Measurements from ENCODE around the gene PPM1J. TPM values are rescaled to one million over a fixed set of nuclear protein-coding genes. Genes with fewer than 3 reads are reported as not detected.

The PPM1J gene
- total RNA-seq, 2 donors from 2014 or later, result 0.66 to 2.3 TPM

DNA sequence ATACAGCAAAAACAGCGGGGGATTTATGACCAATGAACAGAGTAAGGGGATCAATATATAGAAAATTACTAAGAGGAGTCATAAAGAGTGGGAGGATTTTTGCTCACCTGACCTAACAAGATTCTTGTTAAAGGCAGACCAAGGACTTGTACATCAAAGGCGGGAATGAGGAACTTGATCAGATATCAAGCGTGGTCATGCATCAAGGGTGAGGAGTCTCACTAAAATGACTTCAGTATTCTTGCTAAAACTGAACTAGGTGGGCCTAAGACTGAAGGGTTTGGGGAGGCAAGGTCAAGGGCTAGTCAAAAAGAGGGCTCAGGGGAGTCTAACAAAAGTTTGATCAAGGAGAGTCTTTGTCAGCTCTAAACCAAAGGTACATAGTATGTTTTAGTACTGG lies 38.6 kb downstream of the PPM1J start:
- H3K36me3 ChIP-seq (replicated peaks in 1 of 2; ENCODE audit: insufficient read depth in 1 of 2, low read depth in 2 of 2), result no peaks in the 10 kb centered on the region
- H3K4me1 ChIP-seq, result peaks cover 27% of the 10 kb centered on the region
- H3K4me3 ChIP-seq, result no peak overlapping the region
- intact Hi-C loops (cut with DNase I), result no loop called here
- WGBS, 2 donors, result 91 to 92% methylated on average over 3 of the region's 3 CpGs
- H3K9me3 ChIP-seq, result no peaks in the 10 kb centered on the region
- no peak overlapping the region for H3K27ac ChIP-seq
- ATAC-seq (no peak), DNase-seq (no peak)
- H3K27me3 ChIP-seq, result no peaks in the 10 kb centered on the region
- TF ChIP-seq POLR2A (IDR thresholded peaks at IDR 0.05) (no peak), CTCF (IDR thresholded peaks at IDR 0.05) (no peak)

DNA sequence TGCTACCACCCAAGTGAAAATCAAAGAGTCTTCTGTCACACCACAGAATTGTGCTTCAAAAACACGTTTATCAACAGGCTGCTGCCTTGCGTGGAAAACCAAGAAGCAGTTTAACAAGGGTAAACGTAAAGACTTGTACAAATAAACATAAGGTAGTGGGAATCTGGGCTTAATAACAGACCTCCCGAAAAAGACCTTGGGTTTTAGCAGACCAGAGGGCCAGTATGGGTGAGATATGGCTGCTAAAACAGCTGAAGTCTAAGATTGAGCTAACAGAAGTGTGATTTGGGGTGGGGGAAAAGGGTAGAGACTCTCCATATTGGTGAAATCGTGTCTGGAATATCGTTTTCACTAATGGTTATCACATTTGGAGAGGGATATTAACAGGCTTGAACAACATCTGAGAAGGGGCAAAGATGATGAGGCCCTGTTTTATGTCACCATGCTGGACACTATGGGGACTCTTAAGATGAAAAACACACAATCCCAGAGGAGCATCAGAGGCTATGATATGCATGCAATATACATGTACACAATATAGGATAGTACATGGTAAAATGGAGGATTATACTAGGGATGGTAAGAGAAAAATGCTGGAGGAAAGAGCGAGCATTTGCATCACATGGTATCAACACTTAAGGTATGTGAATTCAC lies 39.3 kb downstream of the PPM1J start:
- TF ChIP-seq POLR2A (IDR thresholded peaks at IDR 0.05), result no peak
- TF ChIP-seq CTCF (IDR thresholded peaks at IDR 0.05), result no peak
- Histone ChIP-seq H3K36me3 (replicated peaks in 1 of 2; ENCODE audit: insufficient read depth in 1 of 2, low read depth in 2 of 2) (no peaks in the 10 kb centered on the region), H3K9me3 (no peaks in the 10 kb centered on the region), H3K27me3 (no peaks in the 10 kb centered on the region), H3K4me3 (no peak overlapping the region), H3K4me1 (peaks cover 27% of the 10 kb centered on the region), H3K27ac (peak overlapping the region; percentile 68 to 93 (median 87))
- WGBS, 2 donors, result 31 to 36% methylated on average over 7 of the region's 7 CpGs
- DNase-seq, result no peak
- no peak for ATAC-seq
- intact Hi-C loops (cut with DNase I), result no loop called here

DNA sequence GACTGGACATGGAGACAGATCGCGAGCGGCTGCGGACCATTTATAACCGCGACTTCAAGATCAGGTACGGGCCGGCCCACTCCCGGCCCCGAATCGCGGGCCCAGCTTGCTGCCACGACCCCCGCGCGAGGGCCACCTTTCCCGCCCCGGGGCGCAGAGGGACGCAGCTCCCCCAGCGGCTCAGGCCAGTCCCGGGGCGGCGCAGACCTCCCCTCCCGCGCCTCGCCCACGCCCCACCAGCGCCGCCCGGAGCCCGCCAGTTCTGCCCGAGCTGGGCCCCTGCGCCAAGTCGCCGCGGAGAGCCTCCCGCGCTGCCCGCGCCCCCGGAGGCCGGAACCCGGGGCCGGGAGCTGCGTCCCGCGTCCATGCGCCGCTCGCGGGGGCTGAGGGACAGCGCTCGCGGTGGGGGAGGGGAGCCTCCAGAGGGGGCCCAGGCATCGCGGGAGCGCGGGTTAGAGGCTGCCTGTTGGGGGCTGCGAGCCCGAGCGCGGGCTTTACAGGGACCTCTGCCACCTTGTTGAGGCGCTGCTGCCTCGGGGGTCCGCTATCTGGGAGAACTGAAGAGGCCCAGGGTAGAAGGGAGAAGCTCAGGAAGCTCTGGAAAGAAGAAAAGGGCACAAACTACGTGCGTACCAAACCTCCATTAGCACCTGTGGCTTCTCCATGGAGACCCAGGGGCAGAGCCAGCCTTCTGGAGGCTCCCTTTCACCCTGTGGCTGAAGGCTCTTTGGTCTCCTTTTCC lies 40.0 kb downstream of the PPM1J start:
- peak overlapping the region; percentile 79 to 84 for H3K4me3 ChIP-seq
- DNase-seq (peak; percentile 41 to 66 (median 58)), ATAC-seq (peak; percentile 73)
- 0 to 1% methylated on average over 34 to 68 of the region's 68 CpGs for WGBS, 2 donors
- H3K36me3 ChIP-seq (replicated peaks in 1 of 2; ENCODE audit: insufficient read depth in 1 of 2, low read depth in 2 of 2), result no peaks in the 10 kb centered on the region
- TF ChIP-seq CTCF (IDR thresholded peaks at IDR 0.05) (peak in 3 of 7 experiments; percentile 8 to 31 (median 20)), POLR2A (IDR thresholded peaks at IDR 0.05) (no peak)
- intact Hi-C loops (cut with DNase I), result no loop called here
- H3K27ac ChIP-seq, result peak overlapping the region; percentile 68 to 93 (median 87)
- peaks cover 27% of the 10 kb centered on the region for H3K4me1 ChIP-seq
- H3K9me3 ChIP-seq, result no peaks in the 10 kb centered on the region
- H3K27me3 ChIP-seq, result no peaks in the 10 kb centered on the region

- peak; percentile 77 for ATAC-seq
Observed at GRCh38 chr1:112674440-112674985, 40.6 kb downstream of the PPM1J start, which contains the start of gene MOV10. Gene MOV10 (plus strand): TSS chr1:112674659. CDS start chr1:112674913, 254 bp downstream.

More at GRCh38 chr1:112674440-112674985, 40.6 kb downstream of the PPM1J start, which contains the start of gene MOV10:
- Histone ChIP-seq H3K4me1 (peaks cover 27% of the 10 kb centered on the region), H3K9me3 (no peaks in the 10 kb centered on the region), H3K36me3 (replicated peaks in 1 of 2; ENCODE audit: insufficient read depth in 1 of 2, low read depth in 2 of 2) (peaks cover 0 to 4% of the 10 kb centered on the region in 2 donors), H3K27me3 (no peaks in the 10 kb centered on the region), H3K4me3 (peak within 1 kb of the TSS; percentile 79 to 84), H3K27ac (peak within 1 kb of the TSS; percentile 68 to 93 (median 87))
- peak; percentile 72 to 79 (median 74) for DNase-seq
- TF ChIP-seq CTCF (IDR thresholded peaks at IDR 0.05), result no peak
- peak in 2 of 3 donors; percentile 49 to 63 for TF ChIP-seq POLR2A (IDR thresholded peaks at IDR 0.05)
- WGBS, 2 donors, result 0 to 1% methylated on average over 29 to 30 of the region's 30 CpGs
- intact Hi-C loops (cut with DNase I), result no loop called here

Data from body of pancreas (tissue), 4 donors.